Heart left ventricle (tissue), 16 donors: ENCODE measurements around the gene SLC7A11. TPM values are rescaled to one million over a fixed set of nuclear protein-coding genes. Genes with fewer than 3 reads are reported as not detected.

Source experiments
- ATAC-seq, 4 donors: fragments of 200-7000 bp; cut with Tn5 transposase; one replicate each; pipeline ENCODE4 v1.9.1; 2020 to 2022; ENCODE audit warnings: moderate library complexity in 4 of 4, mild to moderate bottlenecking in 3 of 4, moderate number of reproducible peaks in 1 of 4
- DNase-seq, 5 donors: peaks; one replicate each; pipeline ENCODE4 v3.0.0-alpha.2; 2020
- H3K27ac ChIP-seq, 12 donors: fragments of 200-600 bp; sonication (generic) in 4 of 12; one replicate each; pipeline versions ENCODE4 v1.5.0 to v1.8.0; 2016 to 2022; ENCODE audit warnings: mild to moderate bottlenecking in 2 of 12
- H3K27me3 ChIP-seq, 9 donors: fragments of 200-600 bp; sonication (generic) in 2 of 9; one replicate each; pipeline versions ENCODE4 v1.5.1 to v1.8.0; 2016 to 2022; ENCODE audit warnings: mild to moderate bottlenecking in 3 of 9
- H3K36me3 ChIP-seq, 9 donors: fragments of 200-600 bp; sonication (generic) in 2 of 9; one replicate each; pipeline versions ENCODE4 v1.5.0 to v1.8.0; 2018 to 2022; ENCODE audit warnings: mild to moderate bottlenecking in 2 of 9
- H3K4me1 ChIP-seq, 12 donors: fragments of 200-600 bp; sonication (generic) in 4 of 12; one replicate each; pipeline versions ENCODE4 v1.5.0 to v1.8.0; 2016 to 2022; ENCODE audit warnings: mild to moderate bottlenecking in 3 of 12
- H3K4me3 ChIP-seq, 12 donors: fragments of 200-600 bp; sonication (generic) in 4 of 12; one replicate each; pipeline versions ENCODE4 v1.5.0 to v1.8.0; 2017 to 2022; ENCODE audit warnings: mild to moderate bottlenecking in 9 of 12, moderate library complexity in 4 of 12
- H3K9me3 ChIP-seq, 12 donors: fragments of 200-600 bp; sonication (generic) in 4 of 12; one replicate each; pipeline versions ENCODE4 v1.5.0 to v1.8.0; 2016 to 2022; ENCODE audit warnings: mild to moderate bottlenecking in 1 of 12
- CTCF ChIP-seq, 12 donors: fragments of 200-600 bp; sonication (generic) in 4 of 12; IDR thresholded peaks; one replicate each; pipeline versions ENCODE4 v1.5.0 to v1.8.0; 2018 to 2022; ENCODE audit warnings: antibody characterized with exemption in 12 of 12, mild to moderate bottlenecking in 5 of 12
- POLR2A ChIP-seq, 2 donors: fragments of 450-650 bp; IDR thresholded peaks; one replicate each; pipeline ENCODE4 v1.6.1; 2017; ENCODE audit warnings: antibody characterized with exemption in 2 of 2, mild to moderate bottlenecking in 2 of 2, moderate library complexity in 2 of 2
- WGBS, 4 donors: extraction: QIAGEN DNeasy Blood & Tissue Kit in 2 of 4; methylation state at CpG; one replicate each; pipeline versions ENCODE4 v1.1.5 to v1.1.7; 2013 to 2018; 5-methylcytosine and 5-hydroxymethylcytosine counted together
- intact Hi-C, 10 donors: fragments of 100-400 bp; cut with DNase I; formaldehyde crosslinking; loops; one replicate each; pipeline versions ENCODE4 v1.11.1 to v1.14.2; 2022
- polyA plus RNA-seq, 2 donors: library from polyadenylated mRNA; stranded (reverse); fragments of 200-250 nt; gene quantifications; one replicate each; pipeline ENCODE4 v1.2.3, GENCODE V29; 2013
- total RNA-seq, 9 donors: library from RNA; depleted of rRNA in 2 of 9; stranded (reverse); fragments of >200 nt in 2 of 9; fragmentation: NEBNext Ultra II Directional in 3 of 9; extraction: Animal tissue kit (Norgen Biotek cat#: 25700) in 3 of 9; gene quantifications; one replicate each; pipeline versions ENCODE4 v1.1.0 to v1.2.4, GENCODE V29; 2016 to 2023
- donor health status: ischemic (EF 13 %, LVEDD 7.1; RV severe dilation, severe dysfunction).
- donor health status: healthy with polysubstance abuse.
- donor health status: DM: no; HTN: yes; CAD: no.
- donor health status: DM: no; HTN: no; CAD: no.
- donor health status: ischemic (EF 25% LVEDD 6.9; RV normal size, moderate dysfunction).
- donor health status: ischemic (EF 25% LVEDD 5.7; RV mildly dilated, moderate dysfunction).
- donor health status: healthy.
- donor health status: DM: yes; HTN: yes; CAD: no.
- donor health status: ischemic (EF 35%, LVEDD 5.7; RV mildly dilated, moderate dysfunction).
- donor health status: nonischemic (EF 11% LVEDD 7.7; RV severe dilation, severe dysfunction).
- donor health status: DM: yes; HTN: yes; CAD: no.
- donor health status: PGD.
- donor health status: ischemic (EF 29% LVEDD 5.4; RV normal size, mild dysfunction).
- donor health status: nonischemic (EF 23%, LVEDD 6.1; RV moderate dilation, normal function).

The SLC7A11 gene
- total and polyA plus RNA-seq, 11 donors = 0.04 to 1.0 (median 0.11) TPM; not detected in 1

- DNase-seq (no peak), ATAC-seq (no peak)
- no peaks in the 10 kb centered on the region for H3K27me3 ChIP-seq
- TF ChIP-seq POLR2A (IDR thresholded peaks at IDR 0.05) = no peak
- TF ChIP-seq CTCF (IDR thresholded peaks at IDR 0.05) = no peak
- no peak overlapping the region for H3K27ac ChIP-seq
- intact Hi-C loops = loop anchor here in 1 of 10 donors (5.0 kb wide), 1 partner anchor 35 kb away; no protein-coding TSS in a partner anchor
- H3K4me1 ChIP-seq = peaks cover 0 to 20% (median 0%) of the 10 kb centered on the region in 12 donors
- WGBS, 4 donors = 71 to 86% (median 76%) methylated on average over 2 of the region's 2 CpGs
- H3K36me3 ChIP-seq = no peaks in the 10 kb centered on the region
- H3K4me3 ChIP-seq = no peak overlapping the region
- H3K9me3 ChIP-seq = no peaks in the 10 kb centered on the region
Measured at GRCh38 chr4:138192113-138192512, 50.0 kb downstream of the SLC7A11 start.

- Histone ChIP-seq H3K27ac (no peak overlapping the region), H3K9me3 (no peaks in the 10 kb centered on the region), H3K27me3 (no peaks in the 10 kb centered on the region), H3K4me1 (peaks cover 0 to 20% (median 0%) of the 10 kb centered on the region in 12 donors), H3K36me3 (no peaks in the 10 kb centered on the region), H3K4me3 (no peak overlapping the region)
- DNase-seq = no peak
- TF ChIP-seq CTCF (IDR thresholded peaks at IDR 0.05) (no peak), POLR2A (IDR thresholded peaks at IDR 0.05) (no peak)
- WGBS, 4 donors = 64 to 77% (median 71%) methylated on average over 3 of the region's 3 CpGs
- intact Hi-C loops = loop anchor here in 1 of 10 donors (5.0 kb wide), 1 partner anchor 37 kb away; no protein-coding TSS in a partner anchor
- ATAC-seq = no peak
Measured at GRCh38 chr4:138190452-138190858, 51.7 kb downstream of the SLC7A11 start.

GRCh38 chr4:138189206-138189605 lies 52.9 kb downstream of the SLC7A11 start:
- H3K27ac ChIP-seq = no peak overlapping the region
- H3K4me1 ChIP-seq = peaks cover 0 to 20% (median 0%) of the 10 kb centered on the region in 12 donors
- DNase-seq (no peak), ATAC-seq (no peak)
- no peaks in the 10 kb centered on the region for H3K36me3 ChIP-seq
- H3K27me3 ChIP-seq = no peaks in the 10 kb centered on the region
- TF ChIP-seq CTCF (IDR thresholded peaks at IDR 0.05) (no peak), POLR2A (IDR thresholded peaks at IDR 0.05) (no peak)
- H3K4me3 ChIP-seq = no peak overlapping the region
- 77 to 85% (median 84%) methylated on average over 4 of the region's 4 CpGs for WGBS, 4 donors
- intact Hi-C loops = loop anchor here in 8 of 10 donors (5.0 to 10.0 kb wide), 6 partner anchors 94 to 1064 kb away; no protein-coding TSS in a partner anchor
- H3K9me3 ChIP-seq = no peaks in the 10 kb centered on the region

- intact Hi-C loops = loop anchor here in 8 of 10 donors (5.0 to 10.0 kb wide), 6 partner anchors 94 to 1064 kb away; no protein-coding TSS in a partner anchor
- Histone ChIP-seq H3K36me3 (no peaks in the 10 kb centered on the region), H3K4me1 (peaks cover 0 to 20% (median 0%) of the 10 kb centered on the region in 12 donors), H3K27ac (no peak overlapping the region), H3K4me3 (no peak overlapping the region), H3K9me3 (no peaks in the 10 kb centered on the region), H3K27me3 (no peaks in the 10 kb centered on the region)
- ATAC-seq (no peak), DNase-seq (no peak)
- 81 to 86% (median 82%) methylated on average over 5 of the region's 5 CpGs for WGBS, 4 donors
- TF ChIP-seq CTCF (IDR thresholded peaks at IDR 0.05) (no peak), POLR2A (IDR thresholded peaks at IDR 0.05) (no peak)
Measured at GRCh38 chr4:138188406-138189084, 53.6 kb downstream of the SLC7A11 start.
